T-cell (primary cell): ENCODE data around the gene SHC3. TPM values are rescaled to one million over a fixed set of nuclear protein-coding genes. Genes with fewer than 3 reads are reported as not detected.

Experiments used
- ATAC-seq, 4 experiments: fragments of 200-7000 bp in 3 of 4; fragments of 150-1000 bp in 1 of 4; cut with Tn5 transposase; replicated peaks in 1 of 4; 1 replicate in 3 of 4; 2 replicates in 1 of 4; pipeline ENCODE4 v1.10.0; 2021; ENCODE audit warnings: moderate library complexity in 3 of 4, mild to moderate bottlenecking in 2 of 4, moderate number of reproducible peaks in 1 of 4
- CTCF ChIA-PET, 2 donors: fragments of 300-600 bp; sonication (Branson Sonifier 250); formaldehyde crosslinking; loops; one replicate each; lab custom pipeline; 2022; ENCODE audit warnings: antibody characterized with exemption in 2 of 2; lab: Charles Lee
- POLR2A ChIA-PET, 2 donors: fragments of 300-600 bp; sonication (Branson Sonifier 250); formaldehyde crosslinking; loops; one replicate each; lab custom pipeline; 2022; ENCODE audit warnings: antibody characterized with exemption in 2 of 2; lab: Charles Lee
- DNase-seq, 35 experiments: peaks; one replicate each; pipeline versions ENCODE4 v3.0.0 to v3.0.0-alpha.2; 2013 to 2023
- H3K27ac ChIP-seq: one replicate; pipeline ENCODE4 v1.5.1; 2013; ENCODE audit warnings: low read length
- H3K27me3 ChIP-seq, 2 experiments: replicated peaks in 1 of 2; 1 replicate in 1 of 2; 2 replicates in 1 of 2; pipeline versions ENCODE4 v1.6.1 to v1.7.0; 2013; ENCODE audit warnings: low read length in 1 of 2, mixed read lengths in 1 of 2; ENCODE audit not compliant: control insufficient read depth in 2 of 2, insufficient read depth in 2 of 2; ENCODE audit errors: extremely low read depth in 1 of 2
- H3K36me3 ChIP-seq, 2 donors: 1 replicate in 1 of 2; 2 replicates in 1 of 2; pipeline versions ENCODE4 v1.6.1 to v1.7.0; 2013; ENCODE audit warnings: low read length in 1 of 2; ENCODE audit not compliant: control insufficient read depth in 2 of 2, insufficient read depth in 1 of 2; ENCODE audit errors: extremely low read depth in 1 of 2
- H3K4me1 ChIP-seq, 2 experiments: 1 replicate in 1 of 2; 2 replicates in 1 of 2; pipeline versions ENCODE4 v1.6.1 to v1.7.0; 2013; ENCODE audit warnings: low read length in 2 of 2, mixed read lengths in 1 of 2; ENCODE audit not compliant: insufficient read depth in 2 of 2, control insufficient read depth in 1 of 2; ENCODE audit errors: extremely low read depth in 1 of 2
- H3K4me3 ChIP-seq, 2 donors: 1 replicate in 1 of 2; 2 replicates in 1 of 2; pipeline versions ENCODE4 v1.5.1 to v1.7.0; 2013; ENCODE audit warnings: mild to moderate bottlenecking in 2 of 2, low read length in 1 of 2, moderate library complexity in 1 of 2; ENCODE audit not compliant: control insufficient read depth in 1 of 2; ENCODE audit errors: extremely low read depth in 1 of 2
- H3K9me3 ChIP-seq: 2 replicates; pipeline ENCODE4 v1.7.0; 2013
- H3K27ac Mint-ChIP-seq, 2 donors: one replicate each; pipeline ENCODE4 v1.8.0; 2020 to 2021; ENCODE audit warnings: mild to moderate bottlenecking in 2 of 2, mixed read lengths in 2 of 2
- H3K27me3 Mint-ChIP-seq, 2 donors: one replicate each; pipeline ENCODE4 v1.8.0; 2021 to 2022; ENCODE audit warnings: mixed read lengths in 2 of 2
- H3K36me3 Mint-ChIP-seq: one replicate; pipeline ENCODE4 v1.8.0; 2021; ENCODE audit warnings: mixed read lengths
- H3K4me1 Mint-ChIP-seq, 3 donors: one replicate each; pipeline ENCODE4 v1.8.0; 2020 to 2022; ENCODE audit warnings: mixed read lengths in 3 of 3, mild to moderate bottlenecking in 1 of 3
- H3K4me3 Mint-ChIP-seq, 3 donors: one replicate each; pipeline ENCODE4 v1.8.0; 2020 to 2022; ENCODE audit warnings: mild to moderate bottlenecking in 3 of 3, mixed read lengths in 3 of 3, moderate library complexity in 3 of 3
- H3K9me3 Mint-ChIP-seq, 3 donors: one replicate each; pipeline ENCODE4 v1.8.0; 2020 to 2022; ENCODE audit warnings: mixed read lengths in 3 of 3
- WGBS: methylation state at CpG from one replicate; pipeline ENCODE4 v1.1.5; 2013; ENCODE audit warnings: missing lambda C conversion rate; ENCODE audit not compliant: insufficient coverage; 5-methylcytosine and 5-hydroxymethylcytosine counted together
- total RNA-seq, 35 experiments: library from RNA in 6 of 35; stranded (reverse) in 6 of 35; fragments of 120-200 nt in 1 of 35; gene quantifications; one replicate each; pipeline versions ENCODE4 v1.2.1 to v1.2.4 and lab custom pipeline; 2013 to 2026

Gene SHC3
- total RNA-seq, 5 donors from 2014 or later (not counting 1 experiment from before 2014, with no cell fraction given) = 0.16 to 0.19 (median 0.18) TPM; not detected in 2

DNA sequence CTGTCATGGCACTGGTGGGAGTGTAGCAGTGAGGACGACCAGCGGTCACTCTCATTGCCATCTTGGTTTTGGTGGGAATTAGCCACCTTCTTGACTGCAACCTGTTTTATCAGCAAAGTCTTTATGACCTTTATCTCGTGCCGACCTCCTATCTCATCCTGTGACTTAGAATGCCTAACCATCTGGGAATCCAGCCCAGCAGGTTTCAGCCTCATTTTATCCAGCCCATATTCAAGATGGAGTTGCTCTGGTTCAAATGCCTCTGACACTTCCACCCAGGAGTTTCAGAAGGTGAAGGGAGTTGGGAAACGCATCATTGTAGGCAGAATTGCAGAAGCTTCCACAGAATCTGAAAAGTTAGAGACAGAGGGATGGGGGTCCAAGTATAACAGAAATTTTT is 35.4 kb downstream of the SHC3 start:
- H3K36me3 ChIP-seq = no peaks in the 10 kb centered on the region
- H3K27me3 ChIP-seq = peaks cover 0 to 3% of the 10 kb centered on the region in 2 experiments
- no peaks in the 10 kb centered on the region for H3K36me3 Mint-ChIP-seq
- H3K27me3 Mint-ChIP-seq = peaks cover 0 to 17% of the 10 kb centered on the region in 2 donors
- no peak for DNase-seq
- WGBS = 81% methylated on average over 2 of the region's 5 CpGs
- CTCF ChIA-PET = no interaction called here
- H3K4me1 Mint-ChIP-seq = no peaks in the 10 kb centered on the region
- no peak overlapping the region for H3K4me3 ChIP-seq
- H3K9me3 Mint-ChIP-seq = no peaks in the 10 kb centered on the region
- no peak overlapping the region for H3K27ac ChIP-seq
- no peak for ATAC-seq
- H3K4me1 ChIP-seq = no peaks in the 10 kb centered on the region
- H3K27ac Mint-ChIP-seq = no peak overlapping the region
- POLR2A ChIA-PET = no interaction called here
- H3K9me3 ChIP-seq = no peaks in the 10 kb centered on the region
- no peak overlapping the region for H3K4me3 Mint-ChIP-seq

DNA sequence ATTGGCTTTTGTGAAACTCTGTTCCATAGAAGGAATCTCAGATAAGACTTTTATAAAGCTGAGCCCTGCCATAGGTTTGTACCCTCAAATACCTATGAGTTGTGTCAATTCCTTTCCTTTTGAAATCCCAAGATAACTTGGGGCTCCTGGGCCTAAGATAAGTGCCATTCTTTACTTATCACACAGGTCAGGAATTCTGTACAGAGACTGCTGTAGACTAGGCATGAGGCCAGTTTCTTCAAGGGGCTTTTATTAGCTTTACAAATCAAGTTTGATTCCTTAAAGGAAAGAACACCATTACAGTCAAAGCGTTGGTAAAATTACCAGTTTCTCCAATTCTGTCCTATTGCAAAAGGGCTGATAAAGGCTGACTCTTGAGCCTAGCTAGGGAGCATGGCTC is 39.2 kb downstream of the SHC3 start:
- ATAC-seq (no peak), DNase-seq (no peak)
- H3K4me3 Mint-ChIP-seq = no peak overlapping the region
- H3K4me1 ChIP-seq = no peaks in the 10 kb centered on the region
- no peak overlapping the region for H3K27ac ChIP-seq
- no peaks in the 10 kb centered on the region for H3K4me1 Mint-ChIP-seq
- no peaks in the 10 kb centered on the region for H3K36me3 Mint-ChIP-seq
- H3K27ac Mint-ChIP-seq = no peak overlapping the region
- peaks cover 0 to 3% of the 10 kb centered on the region in 2 experiments for H3K27me3 ChIP-seq
- peaks cover 0 to 8% (median 3%) of the 10 kb centered on the region in 3 donors for H3K9me3 Mint-ChIP-seq
- no peaks in the 10 kb centered on the region for H3K9me3 ChIP-seq
- no CpG with 5 or more reads among the region's 1 CpG for WGBS
- no peak overlapping the region for H3K4me3 ChIP-seq
- ChIA-PET CTCF (no interaction called here), POLR2A (no interaction called here)
- H3K36me3 ChIP-seq = no peaks in the 10 kb centered on the region
- H3K27me3 Mint-ChIP-seq = peaks cover 2 to 17% of the 10 kb centered on the region in 2 donors

DNA sequence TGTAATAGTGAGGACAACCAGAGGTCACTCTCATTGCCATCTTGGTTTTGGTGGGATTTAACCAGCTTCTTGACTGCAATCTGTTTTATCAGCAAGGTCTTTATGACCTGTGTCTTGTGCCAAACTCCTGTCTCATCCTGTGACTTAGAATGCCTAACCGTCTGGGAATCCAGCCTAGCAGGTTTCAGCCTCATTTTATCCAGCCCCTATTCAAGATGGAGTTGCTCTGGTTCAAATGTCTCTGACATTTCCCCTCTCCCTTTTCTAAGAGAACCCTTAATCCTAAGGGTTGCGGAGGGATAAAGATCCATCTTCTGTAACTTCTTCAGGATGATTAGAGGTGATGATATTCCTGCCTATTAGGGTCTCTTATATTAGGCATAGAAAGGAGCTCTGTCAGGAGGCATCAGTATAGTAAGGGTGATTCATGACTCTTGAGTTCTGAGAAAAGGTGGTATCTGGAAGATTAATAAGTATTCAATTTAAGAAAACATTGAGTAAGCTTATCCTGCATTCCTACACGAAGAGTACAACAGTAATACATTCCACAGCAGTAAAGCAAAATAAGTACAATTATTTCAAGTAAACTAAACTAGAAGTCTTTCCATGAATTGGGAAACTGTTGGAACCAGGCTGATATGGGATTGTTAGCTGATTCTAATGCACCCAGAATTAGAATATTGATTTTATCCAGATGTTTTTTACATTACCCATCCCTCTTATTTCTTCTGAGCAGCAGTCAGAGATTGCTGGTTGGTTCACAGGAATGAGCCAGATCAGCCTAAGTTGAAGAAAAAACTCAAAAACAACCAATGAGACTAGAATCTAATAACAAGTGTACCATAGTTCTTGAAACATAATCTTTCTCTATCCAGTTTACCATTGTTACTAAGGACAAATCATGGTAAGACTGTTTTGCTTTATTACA is 39.9 kb downstream of the SHC3 start:
- Histone ChIP-seq H3K27ac (no peak overlapping the region), H3K4me3 (no peak overlapping the region), H3K9me3 (no peaks in the 10 kb centered on the region), H3K4me1 (no peaks in the 10 kb centered on the region), H3K27me3 (peaks cover 0 to 3% of the 10 kb centered on the region in 2 experiments), H3K36me3 (no peaks in the 10 kb centered on the region)
- DNase-seq = no peak
- H3K9me3 Mint-ChIP-seq = peaks cover 0 to 8% (median 5%) of the 10 kb centered on the region in 3 donors
- H3K27ac Mint-ChIP-seq = no peak overlapping the region
- WGBS = 100% methylated on average over 2 of the region's 3 CpGs
- peaks cover 2 to 16% of the 10 kb centered on the region in 2 donors for H3K27me3 Mint-ChIP-seq
- CTCF ChIA-PET = no interaction called here
- no peak overlapping the region for H3K4me3 Mint-ChIP-seq
- ATAC-seq = no peak
- POLR2A ChIA-PET = no interaction called here
- no peaks in the 10 kb centered on the region for H3K36me3 Mint-ChIP-seq
- H3K4me1 Mint-ChIP-seq = no peaks in the 10 kb centered on the region

DNA sequence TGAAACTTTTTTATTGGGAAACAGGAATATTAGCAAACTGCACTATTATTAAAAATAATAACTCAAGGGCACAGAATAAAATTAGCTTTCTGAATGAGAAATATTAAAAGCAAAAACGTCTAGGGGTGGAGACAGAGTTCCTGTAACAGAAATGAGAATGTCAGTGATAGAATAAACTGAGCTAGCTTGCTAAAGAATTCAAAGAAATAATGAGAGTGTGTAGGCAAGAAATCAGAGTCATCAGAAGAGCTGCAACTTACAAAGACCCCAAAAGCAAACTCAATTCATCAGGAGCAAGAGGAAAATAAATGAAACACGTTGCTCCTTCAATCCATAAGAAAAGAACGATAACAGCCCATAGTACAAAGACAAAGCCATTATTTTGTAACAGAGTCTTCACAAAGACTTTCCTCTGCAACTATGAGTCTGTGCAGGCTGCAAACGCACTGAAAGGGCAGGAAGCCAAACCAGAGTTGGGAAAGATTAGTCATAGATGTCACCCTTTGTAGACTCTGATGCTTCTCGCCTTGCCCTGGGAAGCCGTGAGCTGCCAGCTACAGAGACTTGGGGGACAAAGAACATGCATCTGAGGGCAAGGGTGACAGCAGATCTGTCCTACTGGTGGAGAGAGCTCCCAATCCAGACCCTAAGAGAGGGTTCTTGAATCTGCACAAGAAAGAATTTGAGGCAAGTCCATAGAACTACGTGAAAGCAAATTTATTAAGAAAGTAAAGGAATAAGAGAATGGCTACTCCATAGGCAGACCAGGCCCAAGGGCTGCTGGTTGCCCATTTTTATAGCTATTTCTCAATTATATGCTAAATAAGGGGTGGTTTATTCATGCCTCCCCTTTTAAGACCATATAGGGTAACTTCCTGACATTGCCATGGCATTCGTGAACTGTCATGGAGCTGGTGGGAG is 40.8 kb downstream of the SHC3 start:
- H3K4me1 Mint-ChIP-seq = no peaks in the 10 kb centered on the region
- H3K9me3 Mint-ChIP-seq = peaks cover 4 to 8% (median 5%) of the 10 kb centered on the region in 3 donors
- WGBS = 30% methylated on average over 3 of the region's 8 CpGs
- ChIA-PET POLR2A (no interaction called here), CTCF (no interaction called here)
- no peak overlapping the region for H3K4me3 Mint-ChIP-seq
- no peaks in the 10 kb centered on the region for H3K36me3 Mint-ChIP-seq
- H3K4me3 ChIP-seq = no peak overlapping the region
- H3K27me3 ChIP-seq = peaks cover 0 to 3% of the 10 kb centered on the region in 2 experiments
- H3K4me1 ChIP-seq = no peaks in the 10 kb centered on the region
- no peak for ATAC-seq
- no peaks in the 10 kb centered on the region for H3K9me3 ChIP-seq
- no peaks in the 10 kb centered on the region for H3K36me3 ChIP-seq
- no peak for DNase-seq
- no peak overlapping the region for H3K27ac ChIP-seq
- H3K27me3 Mint-ChIP-seq = peaks cover 3 to 14% of the 10 kb centered on the region in 2 donors
- H3K27ac Mint-ChIP-seq = no peak overlapping the region

DNA sequence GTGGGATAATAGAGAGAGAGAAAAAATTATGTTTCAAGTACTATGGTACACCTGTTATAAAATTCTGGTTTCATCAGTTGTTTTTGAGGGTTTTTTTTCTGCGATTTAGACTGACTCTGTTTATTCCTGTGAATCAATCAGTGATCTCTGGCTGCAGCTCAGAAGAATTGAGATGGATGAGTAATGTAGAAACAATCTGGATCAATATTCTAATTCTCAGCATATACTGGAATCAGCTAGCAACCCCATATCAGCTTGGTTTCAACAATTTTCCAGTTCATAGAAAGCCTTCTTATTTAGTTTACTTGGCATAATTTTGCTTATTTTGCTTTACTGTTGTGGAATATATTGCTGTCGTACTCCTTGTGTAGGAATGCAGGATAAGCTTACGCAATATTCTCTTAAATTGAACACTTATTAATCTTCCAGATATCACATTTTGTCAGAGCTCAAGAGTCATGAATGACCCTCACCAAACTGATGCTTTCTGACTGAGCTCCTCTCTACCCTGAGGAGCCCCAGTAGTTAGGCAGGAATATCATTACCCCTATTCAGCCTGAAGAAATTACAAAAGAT is 42.9 kb downstream of the SHC3 start:
- no peaks in the 10 kb centered on the region for H3K9me3 ChIP-seq
- no peak for DNase-seq
- no peaks in the 10 kb centered on the region for H3K36me3 ChIP-seq
- ChIA-PET CTCF (no interaction called here), POLR2A (no interaction called here)
- Mint-ChIP-seq H3K27ac (no peak overlapping the region), H3K27me3 (peaks cover 3 to 23% of the 10 kb centered on the region in 2 donors), H3K4me3 (no peak overlapping the region), H3K4me1 (no peaks in the 10 kb centered on the region), H3K36me3 (no peaks in the 10 kb centered on the region), H3K9me3 (peaks cover 4 to 8% (median 5%) of the 10 kb centered on the region in 3 donors)
- H3K27me3 ChIP-seq = peaks cover 0 to 3% of the 10 kb centered on the region in 2 experiments
- H3K4me3 ChIP-seq = no peak overlapping the region
- 60% methylated on average over 1 of the region's 3 CpGs for WGBS
- no peaks in the 10 kb centered on the region for H3K4me1 ChIP-seq
- no peak for ATAC-seq
- H3K27ac ChIP-seq = no peak overlapping the region

DNA sequence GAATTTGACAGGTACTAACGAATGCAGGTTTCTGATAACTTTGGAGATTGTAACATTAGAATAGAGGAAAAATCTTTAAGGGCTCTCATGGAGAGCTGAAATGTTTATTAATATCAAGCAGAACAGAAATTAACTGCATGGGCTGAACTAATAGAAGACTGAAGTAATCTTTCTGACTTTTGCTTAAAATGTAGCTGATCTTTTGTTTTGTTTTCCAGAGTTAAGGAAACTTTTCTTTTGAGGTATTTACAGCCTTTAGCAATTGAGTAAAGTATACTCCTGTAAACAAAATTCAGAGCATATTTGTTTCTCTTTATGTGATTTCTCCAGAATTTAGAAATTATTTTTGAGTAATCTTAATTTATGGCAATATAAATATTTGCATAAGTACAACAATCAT is 43.9 kb downstream of the SHC3 start:
- H3K4me1 Mint-ChIP-seq = no peaks in the 10 kb centered on the region
- Histone ChIP-seq H3K4me1 (no peaks in the 10 kb centered on the region), H3K9me3 (no peaks in the 10 kb centered on the region), H3K4me3 (no peak overlapping the region), H3K27ac (no peak overlapping the region), H3K36me3 (no peaks in the 10 kb centered on the region), H3K27me3 (peaks cover 0 to 3% of the 10 kb centered on the region in 2 experiments)
- no CpG with 5 or more reads among the region's 1 CpG for WGBS
- ChIA-PET CTCF (no interaction called here), POLR2A (no interaction called here)
- DNase-seq (no peak), ATAC-seq (no peak)
- H3K9me3 Mint-ChIP-seq = peaks cover 4 to 11% (median 5%) of the 10 kb centered on the region in 3 donors
- H3K27me3 Mint-ChIP-seq = peaks cover 3 to 25% of the 10 kb centered on the region in 2 donors
- no peaks in the 10 kb centered on the region for H3K36me3 Mint-ChIP-seq
- H3K27ac Mint-ChIP-seq = no peak overlapping the region
- H3K4me3 Mint-ChIP-seq = no peak overlapping the region
